Endothelial cell of umbilical vein (primary cell): ENCODE data around the gene GLIPR1L1. TPM values are rescaled to one million over a fixed set of nuclear protein-coding genes. Genes with fewer than 3 reads are reported as not detected.

Experiments
- BruUV-seq: library from RNA; stranded (reverse); fragments of 400-500 nt; replicated peaks from 2 replicates; lab custom pipeline; 2021; lab: Mats Ljungman, UMichigan
- CTCF ChIA-PET: fragments of 300-600, 350-600 bp; sonication (Branson Sonifier 250); formaldehyde crosslinking; loops from one replicate; lab custom pipeline; 2021; ENCODE audit warnings: antibody characterized with exemption, inconsistent platforms; lab: Charles Lee
- POLR2A ChIA-PET: fragments of 300-600, 350-600 bp; sonication (Branson Sonifier 250); formaldehyde crosslinking; loops from one replicate; lab custom pipeline; 2021; ENCODE audit warnings: antibody characterized with exemption, inconsistent platforms; lab: Charles Lee
- DNase-seq: peaks from one replicate; pipeline ENCODE4 v3.0.0-alpha.2; 2011; ENCODE audit warnings: low read depth, low spot score
- FAIRE-seq: peaks from 2 replicates; lab custom pipeline; 2011; peaks lifted over from hg19 to GRCh38; lab: Jason Lieb, UNC
- H2AFZ ChIP-seq: 2 replicates; pipeline ENCODE4 v1.6.0; 2012; ENCODE audit warnings: low read depth, low read length, control low read depth, inconsistent platforms
- H3K27ac ChIP-seq: 2 replicates; pipeline ENCODE4 v1.5.1; 2011; ENCODE audit warnings: low read depth, mild to moderate bottlenecking, control low read depth, low read length, moderate library complexity; ENCODE audit not compliant: insufficient read depth
- H3K27me3 ChIP-seq, 2 experiments: 2 replicates each; pipeline versions ENCODE4 v1.6.0 to v1.6.1; 2011; ENCODE audit warnings: low read length in 2 of 2, mixed read lengths in 1 of 2; ENCODE audit not compliant: control insufficient read depth in 2 of 2, insufficient read depth in 2 of 2
- H3K36me3 ChIP-seq, 2 experiments: 2 replicates in 1 of 2; 3 replicates in 1 of 2; pipeline ENCODE4 v1.5.1; 2011; ENCODE audit warnings: low read length in 2 of 2, mild to moderate bottlenecking in 1 of 2, moderate library complexity in 1 of 2; ENCODE audit not compliant: control insufficient read depth in 2 of 2, insufficient read depth in 2 of 2; ENCODE audit errors: extremely low read depth in 1 of 2
- H3K4me1 ChIP-seq: 3 replicates; pipeline ENCODE4 v1.5.1; 2011; ENCODE audit warnings: mild to moderate bottlenecking, low read length; ENCODE audit not compliant: control insufficient read depth, insufficient read depth; ENCODE audit errors: extremely low read depth
- H3K4me2 ChIP-seq: 2 replicates; pipeline ENCODE4 v1.6.1; 2011; ENCODE audit warnings: low read length, control low read depth, mixed read lengths; ENCODE audit not compliant: insufficient read depth
- H3K4me3 ChIP-seq, 3 experiments: fragments of 200-600 bp in 1 of 3; sonication (generic), shearing (Covaris generic) in 1 of 3; replicated peaks in 1 of 3; 2 replicates each; pipeline ENCODE4 v1.5.1; 2011 to 2016; ENCODE audit warnings: control low read depth in 3 of 3, low read length in 3 of 3, mild to moderate bottlenecking in 2 of 3, inconsistent platforms in 1 of 3, low read depth in 1 of 3, moderate library complexity in 1 of 3; ENCODE audit not compliant: insufficient read depth in 1 of 3
- H3K79me2 ChIP-seq: 2 replicates; pipeline ENCODE4 v1.6.0; 2012; ENCODE audit warnings: low read length, inconsistent platforms; ENCODE audit not compliant: control insufficient read depth, insufficient read depth
- H3K9ac ChIP-seq: replicated peaks from 2 replicates; pipeline ENCODE3; 2011; ENCODE audit warnings: low read length, control low read depth; ENCODE audit not compliant: insufficient read depth; ENCODE audit errors: extremely low read depth
- H3K9me1 ChIP-seq: replicated peaks from 3 replicates; pipeline ENCODE4 v1.6.0; 2011; ENCODE audit warnings: mild to moderate bottlenecking, low read length; ENCODE audit not compliant: control insufficient read depth, insufficient read depth; ENCODE audit errors: extremely low read depth
- H3K9me3 ChIP-seq: replicated peaks from 2 replicates; pipeline ENCODE4 v1.5.1; 2012; ENCODE audit warnings: low read length, inconsistent platforms; ENCODE audit not compliant: control insufficient read depth, insufficient read depth
- H4K20me1 ChIP-seq: replicated peaks from 2 replicates; pipeline ENCODE3; 2011; ENCODE audit warnings: mild to moderate bottlenecking, low read length; ENCODE audit not compliant: control insufficient read depth, insufficient read depth; ENCODE audit errors: extremely low read depth
- EZH2 ChIP-seq: IDR thresholded peaks from 2 replicates; pipeline ENCODE4 v1.6.1; 2012; ENCODE audit warnings: borderline replicate concordance, low read depth, mild to moderate bottlenecking, moderate library complexity, low read length, inconsistent platforms; ENCODE audit not compliant: severe bottlenecking
- FOS ChIP-seq: IDR thresholded peaks from 2 replicates; pipeline ENCODE4 v1.6.1; 2011; ENCODE audit warnings: mild to moderate bottlenecking, low read length, moderate library complexity, borderline replicate concordance; ENCODE audit not compliant: insufficient read depth
- GATA2 ChIP-seq: IDR thresholded peaks from 2 replicates; pipeline ENCODE4 v1.7.0; 2011; ENCODE audit warnings: low read depth, mild to moderate bottlenecking, moderate library complexity, mixed read lengths, low read length; ENCODE audit not compliant: insufficient read length, insufficient read depth
- JUN ChIP-seq: IDR thresholded peaks from 2 replicates; pipeline ENCODE4 v1.6.1; 2011; ENCODE audit warnings: borderline replicate concordance, low read depth; ENCODE audit not compliant: insufficient read length, insufficient read depth
- MYC ChIP-seq: IDR thresholded peaks from one replicate; pipeline ENCODE4 v1.6.1; 2011; ENCODE audit warnings: mild to moderate bottlenecking, low read depth, low read length
- POLR2A ChIP-seq: IDR thresholded peaks from 2 replicates; pipeline ENCODE4 v1.6.1; 2012; ENCODE audit warnings: low read depth, mild to moderate bottlenecking, control low read depth, low read length
- POLR2AphosphoS5 ChIP-seq: IDR thresholded peaks from 2 replicates; pipeline ENCODE4 v1.6.1; 2012; ENCODE audit warnings: low read depth, mild to moderate bottlenecking, control low read depth, low read length, moderate library complexity; ENCODE audit not compliant: insufficient read depth
- dilution Hi-C: fragments of 300-500 bp; cut with MboI; formaldehyde crosslinking; loops from one replicate; pipeline ENCODE4 v1.15.0; 2019; ENCODE audit warnings: low sequenced_read_pairs; ENCODE audit not compliant: extremely low pct_ligation_motif_present
- intact Hi-C: fragments of 100-400 bp; cut with micrococcal nuclease; formaldehyde crosslinking; loops from one replicate; pipeline ENCODE4 v1.10.0; 2022
- polyA plus RNA-seq, 4 experiments: library from polyadenylated mRNA; depleted of rRNA in 3 of 4; stranded (reverse) in 3 of 4; unstranded in 1 of 4; fragments of >200 nt; gene quantifications; 2 replicates each; pipeline versions ENCODE4 v1.2.1 to v1.2.3, GENCODE V29; 2011 to 2012; ENCODE audit warnings: missing spikeins in 1 of 4
- total RNA-seq: library from RNA; stranded (reverse); gene quantifications from 2 replicates; pipeline ENCODE4 v1.2.3, GENCODE V29; 2021
- TF ChIP-seq, protein P1 (sequence below), 2 donors: IDR thresholded peaks; 1 replicate in 1 of 2; 2 replicates in 1 of 2; pipeline ENCODE4 v1.5.1; 2011; ENCODE audit warnings: low read length in 2 of 2, mild to moderate bottlenecking in 2 of 2, moderate library complexity in 2 of 2, control low read depth in 1 of 2, inconsistent platforms in 1 of 2, low read depth in 1 of 2; ENCODE audit not compliant: insufficient read depth in 1 of 2; ENCODE audit errors: extremely low read depth in 1 of 2
- TF ChIP-seq, protein P2 (sequence below): IDR thresholded peaks from 2 replicates; pipeline ENCODE4 v1.6.1; 2011; ENCODE audit not compliant: insufficient read depth, insufficient read length

Gene GLIPR1L1
- total and polyA plus RNA-seq, 2 donors (not counting 3 experiments of a cell fraction or from before 2014, with no cell fraction given): not detected

DNA sequence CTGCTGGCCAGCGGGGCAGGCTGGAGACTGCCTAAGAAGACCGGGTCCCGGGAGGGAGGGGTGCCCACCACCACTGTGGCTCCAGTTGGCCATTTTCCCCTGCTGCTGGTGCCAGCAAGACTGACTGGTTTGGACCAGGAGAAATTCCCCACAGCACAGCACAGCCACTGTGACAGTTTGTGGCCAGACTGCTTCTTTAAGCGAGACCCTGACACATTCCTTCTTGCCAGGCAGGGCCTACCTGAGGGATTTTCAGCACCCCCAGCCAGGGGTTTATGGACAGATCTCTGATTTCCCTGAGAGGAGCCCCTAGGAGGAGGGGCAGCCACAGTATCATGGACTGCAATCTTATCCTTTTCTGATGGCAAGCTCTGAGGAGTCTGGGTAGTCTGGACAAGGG is 15.5 kb downstream of the GLIPR1L1 start:
- POLR2A ChIA-PET: no interaction called here
- no peak for DNase-seq
- FAIRE-seq: no peak
- BruUV-seq: no TSS peak
- CTCF ChIA-PET: no interaction called here
- no peak overlapping the region for H2AFZ ChIP-seq
- no peaks in the 10 kb centered on the region for H4K20me1 ChIP-seq
- no peaks in the 10 kb centered on the region for H3K4me1 ChIP-seq
- intact Hi-C loops (no loop called here), dilution Hi-C loops (no loop called here)
- no peaks in the 10 kb centered on the region for H3K9me1 ChIP-seq
- no peaks in the 10 kb centered on the region for H3K27me3 ChIP-seq
- H3K9me3 ChIP-seq: no peaks in the 10 kb centered on the region
- H3K4me3 ChIP-seq: no peak overlapping the region
- TF ChIP-seq MYC (no peak), FOS (no peak), GATA2 (no peak), EZH2 (no peak), POLR2AphosphoS5 (no peak), JUN (no peak), POLR2A (no peak)
- TF ChIP-seq, protein P1, sequence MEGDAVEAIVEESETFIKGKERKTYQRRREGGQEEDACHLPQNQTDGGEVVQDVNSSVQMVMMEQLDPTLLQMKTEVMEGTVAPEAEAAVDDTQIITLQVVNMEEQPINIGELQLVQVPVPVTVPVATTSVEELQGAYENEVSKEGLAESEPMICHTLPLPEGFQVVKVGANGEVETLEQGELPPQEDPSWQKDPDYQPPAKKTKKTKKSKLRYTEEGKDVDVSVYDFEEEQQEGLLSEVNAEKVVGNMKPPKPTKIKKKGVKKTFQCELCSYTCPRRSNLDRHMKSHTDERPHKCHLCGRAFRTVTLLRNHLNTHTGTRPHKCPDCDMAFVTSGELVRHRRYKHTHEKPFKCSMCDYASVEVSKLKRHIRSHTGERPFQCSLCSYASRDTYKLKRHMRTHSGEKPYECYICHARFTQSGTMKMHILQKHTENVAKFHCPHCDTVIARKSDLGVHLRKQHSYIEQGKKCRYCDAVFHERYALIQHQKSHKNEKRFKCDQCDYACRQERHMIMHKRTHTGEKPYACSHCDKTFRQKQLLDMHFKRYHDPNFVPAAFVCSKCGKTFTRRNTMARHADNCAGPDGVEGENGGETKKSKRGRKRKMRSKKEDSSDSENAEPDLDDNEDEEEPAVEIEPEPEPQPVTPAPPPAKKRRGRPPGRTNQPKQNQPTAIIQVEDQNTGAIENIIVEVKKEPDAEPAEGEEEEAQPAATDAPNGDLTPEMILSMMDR (IDR thresholded peaks at IDR 0.05; ENCODE audit: extremely low read depth in 1 of 2, insufficient read depth in 1 of 2, low read depth in 1 of 2, low read length in 2 of 2): no peak
- TF ChIP-seq, protein P2, sequence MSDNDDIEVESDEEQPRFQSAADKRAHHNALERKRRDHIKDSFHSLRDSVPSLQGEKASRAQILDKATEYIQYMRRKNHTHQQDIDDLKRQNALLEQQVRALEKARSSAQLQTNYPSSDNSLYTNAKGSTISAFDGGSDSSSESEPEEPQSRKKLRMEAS: no peak
- H3K9ac ChIP-seq: no peak overlapping the region
- H3K79me2 ChIP-seq: no peaks in the 10 kb centered on the region
- no peak overlapping the region for H3K4me2 ChIP-seq
- no peak overlapping the region for H3K27ac ChIP-seq
- H3K36me3 ChIP-seq: no peaks in the 10 kb centered on the region
